Measurements from ENCODE around the gene ABCG1. TPM values are rescaled to one million over a fixed set of nuclear protein-coding genes. Genes with fewer than 3 reads are reported as not detected.

ABCG1 gene
- polyA plus RNA-seq, 2 of the 4 experiments (the other 2 are of a cell fraction), result 2.3 to 5.1 TPM

DNA sequence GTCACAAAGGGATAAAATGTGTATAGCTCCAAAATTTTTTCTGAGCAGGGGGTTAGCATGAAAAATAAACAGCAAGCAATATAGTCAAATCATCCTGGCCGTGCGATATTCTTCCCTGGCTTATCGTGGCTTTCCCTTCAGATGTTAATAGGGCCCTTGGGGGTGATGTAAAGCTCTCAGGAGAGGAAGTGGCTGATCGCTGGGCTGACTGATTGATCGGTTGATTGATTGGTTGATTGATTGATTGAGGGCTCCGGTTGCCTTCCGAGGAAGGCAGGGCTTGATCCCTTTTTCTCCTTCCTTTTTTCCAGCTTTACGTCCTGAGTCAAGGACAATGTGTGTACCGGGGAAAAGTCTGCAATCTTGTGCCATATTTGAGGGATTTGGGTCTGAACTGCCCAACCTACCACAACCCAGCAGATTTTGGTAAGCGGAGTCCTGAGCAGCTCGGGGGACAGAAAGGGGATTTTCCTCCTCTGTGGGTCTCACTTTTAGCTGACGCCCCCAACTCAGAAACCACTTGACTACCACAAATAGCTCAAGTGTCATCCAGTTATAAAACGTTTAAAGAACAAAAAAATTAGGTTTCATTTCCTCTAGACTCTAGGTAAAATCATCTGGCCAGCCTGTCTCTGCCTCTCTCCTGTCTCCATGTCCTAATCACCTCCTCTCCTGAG is 66.8 kb downstream of the ABCG1 start:
- Histone ChIP-seq H3K4me3 (no peak overlapping the region), H3K27ac (no peak overlapping the region), H3K9me3 (no peaks in the 10 kb centered on the region), H3K4me1 (no peaks in the 10 kb centered on the region), H3K4me2 (no peak overlapping the region)
- WGBS (ENCODE audit: missing lambda C conversion rate), result 71% methylated on average over 13 of the region's 13 CpGs
- POLR2A ChIA-PET, result no interaction called here
- CTCF ChIA-PET, result interaction anchor here (0.7 to 2.0 kb wide), 4 partner anchors 9 to 995 kb away, joined by 3 to 7 read pairs (median 4); no protein-coding TSS in a partner anchor
- FAIRE-seq (no peak), ATAC-seq (no peak), DNase-seq (ENCODE audit: low read depth in 1 of 2, low spot score in 1 of 2) (no peak)
- TF ChIP-seq SMC3 (IDR thresholded peaks at IDR 0.05) (no peak), FOSL2 (IDR thresholded peaks at IDR 0.05) (no peak), FOSL2 (CRISPR knock-in tag; IDR thresholded peaks at IDR 0.05) (no peak), PHF8 (IDR thresholded peaks at IDR 0.05; ENCODE audit: borderline replicate concordance, low read depth) (no peak), EHF (CRISPR knock-in tag; IDR thresholded peaks at IDR 0.05) (no peak), HDAC2 (IDR thresholded peaks at IDR 0.05) (no peak), HOXB5 (CRISPR knock-in tag; IDR thresholded peaks at IDR 0.05) (no peak), EP300 (IDR thresholded peaks at IDR 0.05) (no peak), HEYL (CRISPR knock-in tag; IDR thresholded peaks at IDR 0.05) (no peak), RAD21 (conservative IDR thresholded peaks at IDR 0.05 in 1 of 2, IDR thresholded peaks at IDR 0.05 in 1 of 2) (no peak), ZFP36 (IDR thresholded peaks at IDR 0.05; ENCODE audit: borderline replicate concordance, partially characterized antibody) (no peak), ESRRA (IDR thresholded peaks at IDR 0.05; ENCODE audit: borderline replicate concordance, low read length) (no peak), POLR2AphosphoS2 (conservative IDR thresholded peaks at IDR 0.05; ENCODE audit: low read length) (no peak)
- TF ChIP-seq, protein P1, sequence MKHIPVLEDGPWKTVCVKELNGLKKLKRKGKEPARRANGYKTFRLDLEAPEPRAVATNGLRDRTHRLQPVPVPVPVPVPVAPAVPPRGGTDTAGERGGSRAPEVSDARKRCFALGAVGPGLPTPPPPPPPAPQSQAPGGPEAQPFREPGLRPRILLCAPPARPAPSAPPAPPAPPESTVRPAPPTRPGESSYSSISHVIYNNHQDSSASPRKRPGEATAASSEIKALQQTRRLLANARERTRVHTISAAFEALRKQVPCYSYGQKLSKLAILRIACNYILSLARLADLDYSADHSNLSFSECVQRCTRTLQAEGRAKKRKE (CRISPR knock-in tag; IDR thresholded peaks at IDR 0.05; ENCODE audit: low read depth), result no peak
- TF ChIP-seq, protein P2, sequence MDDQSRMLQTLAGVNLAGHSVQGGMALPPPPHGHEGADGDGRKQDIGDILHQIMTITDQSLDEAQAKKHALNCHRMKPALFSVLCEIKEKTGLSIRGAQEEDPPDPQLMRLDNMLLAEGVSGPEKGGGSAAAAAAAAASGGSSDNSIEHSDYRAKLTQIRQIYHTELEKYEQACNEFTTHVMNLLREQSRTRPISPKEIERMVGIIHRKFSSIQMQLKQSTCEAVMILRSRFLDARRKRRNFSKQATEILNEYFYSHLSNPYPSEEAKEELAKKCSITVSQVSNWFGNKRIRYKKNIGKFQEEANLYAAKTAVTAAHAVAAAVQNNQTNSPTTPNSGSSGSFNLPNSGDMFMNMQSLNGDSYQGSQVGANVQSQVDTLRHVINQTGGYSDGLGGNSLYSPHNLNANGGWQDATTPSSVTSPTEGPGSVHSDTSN (IDR thresholded peaks at IDR 0.05), result no peak
- TF ChIP-seq, protein P3, sequence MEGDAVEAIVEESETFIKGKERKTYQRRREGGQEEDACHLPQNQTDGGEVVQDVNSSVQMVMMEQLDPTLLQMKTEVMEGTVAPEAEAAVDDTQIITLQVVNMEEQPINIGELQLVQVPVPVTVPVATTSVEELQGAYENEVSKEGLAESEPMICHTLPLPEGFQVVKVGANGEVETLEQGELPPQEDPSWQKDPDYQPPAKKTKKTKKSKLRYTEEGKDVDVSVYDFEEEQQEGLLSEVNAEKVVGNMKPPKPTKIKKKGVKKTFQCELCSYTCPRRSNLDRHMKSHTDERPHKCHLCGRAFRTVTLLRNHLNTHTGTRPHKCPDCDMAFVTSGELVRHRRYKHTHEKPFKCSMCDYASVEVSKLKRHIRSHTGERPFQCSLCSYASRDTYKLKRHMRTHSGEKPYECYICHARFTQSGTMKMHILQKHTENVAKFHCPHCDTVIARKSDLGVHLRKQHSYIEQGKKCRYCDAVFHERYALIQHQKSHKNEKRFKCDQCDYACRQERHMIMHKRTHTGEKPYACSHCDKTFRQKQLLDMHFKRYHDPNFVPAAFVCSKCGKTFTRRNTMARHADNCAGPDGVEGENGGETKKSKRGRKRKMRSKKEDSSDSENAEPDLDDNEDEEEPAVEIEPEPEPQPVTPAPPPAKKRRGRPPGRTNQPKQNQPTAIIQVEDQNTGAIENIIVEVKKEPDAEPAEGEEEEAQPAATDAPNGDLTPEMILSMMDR (IDR thresholded peaks at IDR 0.05), result no peak
- TF ChIP-seq, protein P4, sequence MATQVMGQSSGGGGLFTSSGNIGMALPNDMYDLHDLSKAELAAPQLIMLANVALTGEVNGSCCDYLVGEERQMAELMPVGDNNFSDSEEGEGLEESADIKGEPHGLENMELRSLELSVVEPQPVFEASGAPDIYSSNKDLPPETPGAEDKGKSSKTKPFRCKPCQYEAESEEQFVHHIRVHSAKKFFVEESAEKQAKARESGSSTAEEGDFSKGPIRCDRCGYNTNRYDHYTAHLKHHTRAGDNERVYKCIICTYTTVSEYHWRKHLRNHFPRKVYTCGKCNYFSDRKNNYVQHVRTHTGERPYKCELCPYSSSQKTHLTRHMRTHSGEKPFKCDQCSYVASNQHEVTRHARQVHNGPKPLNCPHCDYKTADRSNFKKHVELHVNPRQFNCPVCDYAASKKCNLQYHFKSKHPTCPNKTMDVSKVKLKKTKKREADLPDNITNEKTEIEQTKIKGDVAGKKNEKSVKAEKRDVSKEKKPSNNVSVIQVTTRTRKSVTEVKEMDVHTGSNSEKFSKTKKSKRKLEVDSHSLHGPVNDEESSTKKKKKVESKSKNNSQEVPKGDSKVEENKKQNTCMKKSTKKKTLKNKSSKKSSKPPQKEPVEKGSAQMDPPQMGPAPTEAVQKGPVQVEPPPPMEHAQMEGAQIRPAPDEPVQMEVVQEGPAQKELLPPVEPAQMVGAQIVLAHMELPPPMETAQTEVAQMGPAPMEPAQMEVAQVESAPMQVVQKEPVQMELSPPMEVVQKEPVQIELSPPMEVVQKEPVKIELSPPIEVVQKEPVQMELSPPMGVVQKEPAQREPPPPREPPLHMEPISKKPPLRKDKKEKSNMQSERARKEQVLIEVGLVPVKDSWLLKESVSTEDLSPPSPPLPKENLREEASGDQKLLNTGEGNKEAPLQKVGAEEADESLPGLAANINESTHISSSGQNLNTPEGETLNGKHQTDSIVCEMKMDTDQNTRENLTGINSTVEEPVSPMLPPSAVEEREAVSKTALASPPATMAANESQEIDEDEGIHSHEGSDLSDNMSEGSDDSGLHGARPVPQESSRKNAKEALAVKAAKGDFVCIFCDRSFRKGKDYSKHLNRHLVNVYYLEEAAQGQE (IDR thresholded peaks at IDR 0.05), result no peak

DNA sequence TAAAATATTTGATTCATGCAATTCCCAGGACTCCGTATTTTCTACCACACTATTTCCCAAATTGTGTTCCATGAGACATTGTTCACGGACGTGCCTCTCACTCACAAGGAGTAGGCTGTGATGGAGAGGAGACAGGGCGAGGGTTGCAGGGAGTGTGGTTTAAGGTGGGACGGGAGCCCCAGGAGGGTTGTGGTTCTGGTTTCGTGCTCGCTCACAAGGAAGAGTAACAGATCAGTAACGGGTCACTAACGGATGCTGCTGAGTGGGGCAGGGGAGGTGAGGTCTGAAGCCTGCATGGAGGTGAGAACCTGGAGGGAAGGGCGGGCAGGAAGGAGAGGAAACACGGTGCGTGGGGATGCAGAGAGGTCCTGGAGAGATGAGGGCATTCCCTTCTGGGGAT is 67.5 kb downstream of the ABCG1 start:
- DNase-seq (ENCODE audit: low read depth in 1 of 2, low spot score in 1 of 2), result no peak
- H3K4me2 ChIP-seq, result no peak overlapping the region
- ChIA-PET POLR2A (no interaction called here), CTCF (interaction anchor here (2.0 kb wide), 1 partner anchor 27 kb away, joined by 5 read pairs; no protein-coding TSS in a partner anchor)
- H3K4me3 ChIP-seq, result no peak overlapping the region
- no peak for TF ChIP-seq GATA3 (IDR thresholded peaks at IDR 0.05; ENCODE audit: borderline replicate concordance)
- TF ChIP-seq ESRRA (IDR thresholded peaks at IDR 0.05; ENCODE audit: borderline replicate concordance, low read length), result no peak
- TF ChIP-seq ZFP36 (IDR thresholded peaks at IDR 0.05; ENCODE audit: borderline replicate concordance, partially characterized antibody), result no peak
- no peak for TF ChIP-seq EP300 (IDR thresholded peaks at IDR 0.05)
- TF ChIP-seq MAZ (IDR thresholded peaks at IDR 0.05; ENCODE audit: borderline replicate concordance, low read depth, low read length), result no peak
- TF ChIP-seq, protein P5, sequence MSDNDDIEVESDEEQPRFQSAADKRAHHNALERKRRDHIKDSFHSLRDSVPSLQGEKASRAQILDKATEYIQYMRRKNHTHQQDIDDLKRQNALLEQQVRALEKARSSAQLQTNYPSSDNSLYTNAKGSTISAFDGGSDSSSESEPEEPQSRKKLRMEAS (IDR thresholded peaks at IDR 0.05), result no peak
- TF ChIP-seq HDAC2 (IDR thresholded peaks at IDR 0.05), result no peak
- no peak for TF ChIP-seq PHF8 (IDR thresholded peaks at IDR 0.05; ENCODE audit: borderline replicate concordance, low read depth)
- TF ChIP-seq FOSB (CRISPR knock-in tag; IDR thresholded peaks at IDR 0.05), result no peak
- no peak for TF ChIP-seq ZC3H11A (IDR thresholded peaks at IDR 0.05)
- no peak for TF ChIP-seq ZNF302 (CRISPR knock-in tag; IDR thresholded peaks at IDR 0.05)
- TF ChIP-seq HOXA7 (CRISPR knock-in tag; IDR thresholded peaks at IDR 0.05), result no peak
- no peak for TF ChIP-seq FOXS1 (CRISPR knock-in tag; IDR thresholded peaks at IDR 0.05)
- no peak for TF ChIP-seq KDM5A (IDR thresholded peaks at IDR 0.05)
- TF ChIP-seq CBX8 (IDR thresholded peaks at IDR 0.05), result no peak
- no peak for TF ChIP-seq NFE2L2 (conservative IDR thresholded peaks at IDR 0.05; ENCODE audit: low read length)
- TF ChIP-seq JUNB (IDR thresholded peaks at IDR 0.05), result no peak
- TF ChIP-seq CEBPB (IDR thresholded peaks at IDR 0.05), result no peak
- WGBS (ENCODE audit: missing lambda C conversion rate), result 67% methylated on average over 12 of the region's 12 CpGs
- no peaks in the 10 kb centered on the region for H3K4me1 ChIP-seq
- H3K9me3 ChIP-seq, result no peaks in the 10 kb centered on the region
- FAIRE-seq, result no peak
- ATAC-seq, result no peak
- no peak overlapping the region for H3K27ac ChIP-seq
